ENCODE data around the gene RAF1.
"Not testable (repeated sequence)": the region's sequence is repeated elsewhere in the genome, so short reads cannot be mapped to it uniquely, and the experiment has no call there.

The RAF1 gene

GRCh38 chr3:12663936-12664908 lies at the start of gene RAF1:
Gene RAF1, minus strand, starts transcription at chr3:12664117. Its CDS starts 45,396 bp downstream, at chr3:12618721.
- peak; percentile 99 for DNase-seq (ENCODE audit: low read depth)

GRCh38 chr3:12710062-12710461 lies 46.1 kb upstream of the RAF1 start:
- no peak for DNase-seq (ENCODE audit: low read depth)

- DNase-seq (ENCODE audit: low read depth), result no peak
These were observed 45.4 kb upstream of the RAF1 start for GRCh38 chr3:12709334-12709733.

GRCh38 chr3:12708584-12709192 lies 44.8 kb upstream of the RAF1 start:
- peak; percentile 73 for DNase-seq (ENCODE audit: low read depth)

GRCh38 chr3:12707449-12707848 lies 43.5 kb upstream of the RAF1 start:
- peak; percentile 68 for DNase-seq (ENCODE audit: low read depth)

- peak; percentile 78 for DNase-seq (ENCODE audit: low read depth)
These were observed 42.8 kb upstream of the RAF1 start for GRCh38 chr3:12706504-12707253.

- no peak for DNase-seq (ENCODE audit: low read depth)
These were observed 42.1 kb upstream of the RAF1 start for GRCh38 chr3:12705981-12706380.

- no peak for DNase-seq (ENCODE audit: low read depth)
These were observed 41.5 kb upstream of the RAF1 start for GRCh38 chr3:12705374-12705926.

- DNase-seq (ENCODE audit: low read depth), result no peak
These were observed 38.6 kb upstream of the RAF1 start for GRCh38 chr3:12702501-12702900.

GRCh38 chr3:12701601-12702000 lies 37.7 kb upstream of the RAF1 start:
- DNase-seq (ENCODE audit: low read depth), result not testable (repeated sequence)

GRCh38 chr3:12700800-12701199 lies 36.9 kb upstream of the RAF1 start:
- no peak for DNase-seq (ENCODE audit: low read depth)

- no peak for DNase-seq (ENCODE audit: low read depth)
These were observed 32.0 kb upstream of the RAF1 start for GRCh38 chr3:12695916-12696315.

GRCh38 chr3:12695112-12695511 lies 31.2 kb upstream of the RAF1 start:
- no peak for DNase-seq (ENCODE audit: low read depth)

- DNase-seq (ENCODE audit: low read depth), result no peak
These were observed 28.5 kb upstream of the RAF1 start for GRCh38 chr3:12692444-12692843.

- peak; percentile 11 for DNase-seq (ENCODE audit: low read depth)
These were observed 26.2 kb upstream of the RAF1 start for GRCh38 chr3:12689997-12690711.

GRCh38 chr3:12687948-12688347 lies 24.0 kb upstream of the RAF1 start:
- DNase-seq (ENCODE audit: low read depth), result no peak

GRCh38 chr3:12686096-12686495 lies 22.2 kb upstream of the RAF1 start:
- DNase-seq (ENCODE audit: low read depth), result no peak

GRCh38 chr3:12681943-12682390 lies 18.1 kb upstream of the RAF1 start:
- peak; percentile 88 for DNase-seq (ENCODE audit: low read depth)

GRCh38 chr3:12681089-12681942 lies 17.4 kb upstream of the RAF1 start:
- no peak for DNase-seq (ENCODE audit: low read depth)

GRCh38 chr3:12679468-12679867 lies 15.6 kb upstream of the RAF1 start:
- peak; percentile 91 for DNase-seq (ENCODE audit: low read depth)

All from iris pigment epithelial cell (primary cell).